Astrocyte (in vitro differentiated cells and primary cell): ENCODE data around the gene L3MBTL4.

Experiments used
- EZH2 ChIP-seq: IDR thresholded peaks from 2 replicates; pipeline ENCODE4 v1.6.1; 2012; ENCODE audit warnings: mild to moderate bottlenecking, low read length, inconsistent platforms; ENCODE audit not compliant: insufficient read depth
- TF ChIP-seq, protein P1 (sequence below): IDR thresholded peaks from 2 replicates; pipeline ENCODE4 v1.5.1; 2011; ENCODE audit warnings: low read depth, mild to moderate bottlenecking, inconsistent platforms, low read length, moderate library complexity; ENCODE audit not compliant: insufficient read depth

DNA sequence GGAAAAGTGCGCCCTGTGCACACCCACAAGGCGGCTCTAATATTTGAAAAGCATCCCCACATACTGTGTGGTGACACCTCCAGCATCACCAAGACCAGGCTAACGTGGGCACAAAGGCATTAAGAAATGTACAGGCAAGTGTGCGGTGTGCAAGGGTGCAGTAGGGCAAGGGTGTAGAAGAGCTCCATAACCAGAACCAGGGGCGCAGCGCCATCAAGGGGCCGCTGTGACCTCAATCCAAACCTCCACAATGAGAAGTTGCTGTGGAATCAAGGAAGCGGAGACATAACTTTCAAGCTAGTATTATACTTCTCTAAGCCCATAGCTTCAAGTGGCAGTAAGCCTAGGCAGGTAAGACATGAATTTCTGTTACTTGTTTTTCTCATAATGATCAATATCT, 13.0 kb downstream of the L3MBTL4 start:
- TF ChIP-seq, protein P1, sequence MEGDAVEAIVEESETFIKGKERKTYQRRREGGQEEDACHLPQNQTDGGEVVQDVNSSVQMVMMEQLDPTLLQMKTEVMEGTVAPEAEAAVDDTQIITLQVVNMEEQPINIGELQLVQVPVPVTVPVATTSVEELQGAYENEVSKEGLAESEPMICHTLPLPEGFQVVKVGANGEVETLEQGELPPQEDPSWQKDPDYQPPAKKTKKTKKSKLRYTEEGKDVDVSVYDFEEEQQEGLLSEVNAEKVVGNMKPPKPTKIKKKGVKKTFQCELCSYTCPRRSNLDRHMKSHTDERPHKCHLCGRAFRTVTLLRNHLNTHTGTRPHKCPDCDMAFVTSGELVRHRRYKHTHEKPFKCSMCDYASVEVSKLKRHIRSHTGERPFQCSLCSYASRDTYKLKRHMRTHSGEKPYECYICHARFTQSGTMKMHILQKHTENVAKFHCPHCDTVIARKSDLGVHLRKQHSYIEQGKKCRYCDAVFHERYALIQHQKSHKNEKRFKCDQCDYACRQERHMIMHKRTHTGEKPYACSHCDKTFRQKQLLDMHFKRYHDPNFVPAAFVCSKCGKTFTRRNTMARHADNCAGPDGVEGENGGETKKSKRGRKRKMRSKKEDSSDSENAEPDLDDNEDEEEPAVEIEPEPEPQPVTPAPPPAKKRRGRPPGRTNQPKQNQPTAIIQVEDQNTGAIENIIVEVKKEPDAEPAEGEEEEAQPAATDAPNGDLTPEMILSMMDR = no peak
- TF ChIP-seq EZH2 = no peak
